WTC11 (cell line): Measurements from ENCODE around the gene RASGEF1C.

Experiments used
- ATF3 ChIP-seq: sonication (generic); formaldehyde crosslinking; conservative IDR thresholded peaks from 2 replicates; pipeline ENCODE4 v1.8.1; 2022; ENCODE audit warnings: mild to moderate bottlenecking, missing genetic modification reagents
- CREM ChIP-seq: sonication (generic); formaldehyde crosslinking; IDR thresholded peaks from 2 replicates; pipeline ENCODE4 v1.8.1; 2022; ENCODE audit warnings: mild to moderate bottlenecking, missing genetic modification reagents, moderate library complexity
- ETV6 ChIP-seq: sonication (generic); formaldehyde crosslinking; IDR thresholded peaks from 2 replicates; pipeline ENCODE4 v1.8.1; 2022; ENCODE audit warnings: mild to moderate bottlenecking, missing genetic modification reagents
- JUN ChIP-seq: sonication (generic); formaldehyde crosslinking; IDR thresholded peaks from 2 replicates; pipeline ENCODE4 v1.8.0; 2023; ENCODE audit warnings: mild to moderate bottlenecking, missing genetic modification reagents
- NFYB ChIP-seq: sonication (generic); formaldehyde crosslinking; conservative IDR thresholded peaks from 2 replicates; pipeline ENCODE4 v1.8.0; 2022; ENCODE audit warnings: low read depth, missing genetic modification reagents
- NR3C1 ChIP-seq: sonication (generic); formaldehyde crosslinking; conservative IDR thresholded peaks from 2 replicates; pipeline ENCODE4 v1.8.1; 2023; ENCODE audit warnings: low read depth, mild to moderate bottlenecking, missing genetic modification reagents
- SP1 ChIP-seq: sonication (generic); formaldehyde crosslinking; conservative IDR thresholded peaks from 2 replicates; pipeline ENCODE4 v1.8.1; 2022; ENCODE audit warnings: missing genetic modification reagents
- ZNF138 ChIP-seq: sonication (generic); formaldehyde crosslinking; conservative IDR thresholded peaks from 2 replicates; pipeline ENCODE4 v1.8.1; 2022; ENCODE audit warnings: mild to moderate bottlenecking, moderate library complexity, missing genetic modification reagents
- TF ChIP-seq, protein P1 (sequence below): fragments of 200-600 bp; IDR thresholded peaks from 2 replicates; pipeline ENCODE4 v1.8.0; 2022; ENCODE audit warnings: antibody characterized with exemption
- TF ChIP-seq, protein P2 (sequence below): fragments of 250-450 bp; sonication (Bioruptor Pico); IDR thresholded peaks from 2 replicates; pipeline ENCODE4 v1.8.0; 2021; ENCODE audit warnings: mild to moderate bottlenecking

GRCh38 chr5:180180846-180181245, 28.2 kb downstream of the RASGEF1C start:
- TF ChIP-seq, protein P1, sequence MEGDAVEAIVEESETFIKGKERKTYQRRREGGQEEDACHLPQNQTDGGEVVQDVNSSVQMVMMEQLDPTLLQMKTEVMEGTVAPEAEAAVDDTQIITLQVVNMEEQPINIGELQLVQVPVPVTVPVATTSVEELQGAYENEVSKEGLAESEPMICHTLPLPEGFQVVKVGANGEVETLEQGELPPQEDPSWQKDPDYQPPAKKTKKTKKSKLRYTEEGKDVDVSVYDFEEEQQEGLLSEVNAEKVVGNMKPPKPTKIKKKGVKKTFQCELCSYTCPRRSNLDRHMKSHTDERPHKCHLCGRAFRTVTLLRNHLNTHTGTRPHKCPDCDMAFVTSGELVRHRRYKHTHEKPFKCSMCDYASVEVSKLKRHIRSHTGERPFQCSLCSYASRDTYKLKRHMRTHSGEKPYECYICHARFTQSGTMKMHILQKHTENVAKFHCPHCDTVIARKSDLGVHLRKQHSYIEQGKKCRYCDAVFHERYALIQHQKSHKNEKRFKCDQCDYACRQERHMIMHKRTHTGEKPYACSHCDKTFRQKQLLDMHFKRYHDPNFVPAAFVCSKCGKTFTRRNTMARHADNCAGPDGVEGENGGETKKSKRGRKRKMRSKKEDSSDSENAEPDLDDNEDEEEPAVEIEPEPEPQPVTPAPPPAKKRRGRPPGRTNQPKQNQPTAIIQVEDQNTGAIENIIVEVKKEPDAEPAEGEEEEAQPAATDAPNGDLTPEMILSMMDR: no peak
- TF ChIP-seq NFYB: no peak
- TF ChIP-seq NR3C1 (CRISPR knock-in tag): no peak
- TF ChIP-seq ETV6 (CRISPR knock-in tag): no peak
- no peak for TF ChIP-seq ZNF138
- TF ChIP-seq ATF3 (CRISPR knock-in tag): no peak
- TF ChIP-seq CREM (CRISPR knock-in tag): no peak
- TF ChIP-seq, protein P2, sequence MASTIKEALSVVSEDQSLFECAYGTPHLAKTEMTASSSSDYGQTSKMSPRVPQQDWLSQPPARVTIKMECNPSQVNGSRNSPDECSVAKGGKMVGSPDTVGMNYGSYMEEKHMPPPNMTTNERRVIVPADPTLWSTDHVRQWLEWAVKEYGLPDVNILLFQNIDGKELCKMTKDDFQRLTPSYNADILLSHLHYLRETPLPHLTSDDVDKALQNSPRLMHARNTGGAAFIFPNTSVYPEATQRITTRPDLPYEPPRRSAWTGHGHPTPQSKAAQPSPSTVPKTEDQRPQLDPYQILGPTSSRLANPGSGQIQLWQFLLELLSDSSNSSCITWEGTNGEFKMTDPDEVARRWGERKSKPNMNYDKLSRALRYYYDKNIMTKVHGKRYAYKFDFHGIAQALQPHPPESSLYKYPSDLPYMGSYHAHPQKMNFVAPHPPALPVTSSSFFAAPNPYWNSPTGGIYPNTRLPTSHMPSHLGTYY (CRISPR knock-in tag): no peak
- TF ChIP-seq JUN: no peak
- no peak for TF ChIP-seq SP1 (CRISPR knock-in tag)
